ENCODE results near the gene EFHD1.

EFHD1 gene

DNA sequence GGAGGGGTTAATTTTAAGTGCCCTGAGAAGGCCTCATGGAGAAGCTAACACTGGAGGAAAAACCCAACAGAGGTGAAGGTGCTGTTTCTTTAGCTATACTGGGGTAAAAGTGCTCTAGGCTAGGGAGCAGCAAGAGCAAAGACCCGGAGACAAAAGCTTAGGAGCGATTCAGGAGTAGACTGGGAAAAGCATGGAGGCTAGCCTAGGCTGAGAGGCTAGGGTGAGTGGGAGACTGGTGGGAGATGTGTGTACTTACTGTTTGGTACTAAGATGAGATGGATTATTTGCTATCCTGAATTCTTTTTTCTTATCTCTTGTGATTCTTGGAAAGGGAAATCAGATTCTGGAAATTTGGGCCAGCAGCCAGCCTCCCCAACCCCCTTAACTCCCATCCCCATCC, 65.7 kb downstream of the EFHD1 start:
- TF ChIP-seq EZH2phosphoT487 (IDR thresholded peaks at IDR 0.05; ENCODE audit: borderline replicate concordance, low read length), result no peak
- no peak for TF ChIP-seq CTCF (IDR thresholded peaks at IDR 0.05; ENCODE audit: low read depth, low read length, poor library complexity, severe bottlenecking)
- Histone ChIP-seq H3K36me3 (ENCODE audit: control insufficient read depth, low read length) (peaks cover 41% of the 10 kb centered on the region), H3K4me2 (ENCODE audit: low read length) (peak overlapping the region; percentile 88), H3K27me3 (ENCODE audit: control insufficient read depth, low read length) (no peaks in the 10 kb centered on the region), H4K20me1 (ENCODE audit: control insufficient read depth, insufficient read depth, low read depth, low read length) (peaks cover 11% of the 10 kb centered on the region; the same call in 1 of the 2 replicates), H3K9me3 (ENCODE audit: control insufficient read depth, insufficient read depth, low read length) (no peaks in the 10 kb centered on the region), H3K79me2 (ENCODE audit: control insufficient read depth, low read length) (peaks cover 69% of the 10 kb centered on the region), H3F3A (ENCODE audit: control insufficient read depth, insufficient read depth) (no peaks in the 10 kb centered on the region), H3K9me2 (replicated peaks; ENCODE audit: control insufficient read depth, low read length) (no peaks in the 10 kb centered on the region), H3K4me3 (ENCODE audit: low read length) (peak overlapping the region; percentile 91), H3K4me1 (ENCODE audit: control insufficient read depth, low read length) (peaks cover 28% of the 10 kb centered on the region), H3K27ac (ENCODE audit: low read depth, low read length) (no peak overlapping the region)

- TF ChIP-seq EZH2phosphoT487 (IDR thresholded peaks at IDR 0.05; ENCODE audit: borderline replicate concordance, low read length) (no peak), CTCF (IDR thresholded peaks at IDR 0.05; ENCODE audit: low read depth, low read length, poor library complexity, severe bottlenecking) (no peak)
- peaks cover 46% of the 10 kb centered on the region for H3K36me3 ChIP-seq (ENCODE audit: control insufficient read depth, low read length)
- peaks cover 11% of the 10 kb centered on the region; the same call in 1 of the 2 replicates for H4K20me1 ChIP-seq (ENCODE audit: control insufficient read depth, insufficient read depth, low read depth, low read length)
These were observed 66.8 kb downstream of the EFHD1 start for GRCh38 chr2:232700154-232700553.

GRCh38 chr2:232707076-232707475, 73.7 kb downstream of the EFHD1 start:
- no peak for TF ChIP-seq EZH2phosphoT487 (IDR thresholded peaks at IDR 0.05; ENCODE audit: borderline replicate concordance, low read length)
- TF ChIP-seq CTCF (IDR thresholded peaks at IDR 0.05; ENCODE audit: low read depth, low read length, poor library complexity, severe bottlenecking), result no peak
- Histone ChIP-seq H3K4me1 (ENCODE audit: control insufficient read depth, low read length) (no peaks in the 10 kb centered on the region), H3K27ac (ENCODE audit: low read depth, low read length) (no peak overlapping the region), H3F3A (ENCODE audit: control insufficient read depth, insufficient read depth) (no peaks in the 10 kb centered on the region; the same call in 1 of the 2 replicates), H3K36me3 (ENCODE audit: control insufficient read depth, low read length) (peaks cover 35% of the 10 kb centered on the region), H3K9me3 (ENCODE audit: control insufficient read depth, insufficient read depth, low read length) (no peaks in the 10 kb centered on the region), H4K20me1 (ENCODE audit: control insufficient read depth, insufficient read depth, low read depth, low read length) (0 out of 2 replicates have a peak, but pooled peaks cover 4% of the 10 kb centered on the region), H3K9me2 (replicated peaks; ENCODE audit: control insufficient read depth, low read length) (no peaks in the 10 kb centered on the region), H3K4me2 (ENCODE audit: low read length) (no peak overlapping the region), H3K4me3 (ENCODE audit: low read length) (no peak overlapping the region), H3K79me2 (ENCODE audit: control insufficient read depth, low read length) (peaks cover 72% of the 10 kb centered on the region), H3K27me3 (ENCODE audit: control insufficient read depth, low read length) (no peaks in the 10 kb centered on the region)

More at GRCh38 chr2:232700154-232700553, 66.8 kb downstream of the EFHD1 start:
- Histone ChIP-seq H3K27me3 (ENCODE audit: control insufficient read depth, low read length) (no peaks in the 10 kb centered on the region), H3K4me3 (ENCODE audit: low read length) (peak overlapping the region; percentile 2; the same call in 1 of the 2 replicates), H3K4me2 (ENCODE audit: low read length) (peak overlapping the region; percentile 88), H3K79me2 (ENCODE audit: control insufficient read depth, low read length) (peaks cover 76% of the 10 kb centered on the region), H3F3A (ENCODE audit: control insufficient read depth, insufficient read depth) (no peaks in the 10 kb centered on the region), H3K4me1 (ENCODE audit: control insufficient read depth, low read length) (peaks cover 28% of the 10 kb centered on the region), H3K9me2 (replicated peaks; ENCODE audit: control insufficient read depth, low read length) (no peaks in the 10 kb centered on the region), H3K9me3 (ENCODE audit: control insufficient read depth, insufficient read depth, low read length) (no peaks in the 10 kb centered on the region), H3K27ac (ENCODE audit: low read depth, low read length) (no peak overlapping the region)

Measured in DOHH2 (cell line).